ENCODE data around the gene DMD. TPM values are rescaled to one million over a fixed set of nuclear protein-coding genes. Genes with fewer than 3 reads are reported as not detected.

Gene DMD
- total and polyA plus RNA-seq, 2 of the 8 experiments (the other 6 are each of a cell fraction or from before 2014, with no cell fraction given), result 4.8 to 7.4 TPM

DNA sequence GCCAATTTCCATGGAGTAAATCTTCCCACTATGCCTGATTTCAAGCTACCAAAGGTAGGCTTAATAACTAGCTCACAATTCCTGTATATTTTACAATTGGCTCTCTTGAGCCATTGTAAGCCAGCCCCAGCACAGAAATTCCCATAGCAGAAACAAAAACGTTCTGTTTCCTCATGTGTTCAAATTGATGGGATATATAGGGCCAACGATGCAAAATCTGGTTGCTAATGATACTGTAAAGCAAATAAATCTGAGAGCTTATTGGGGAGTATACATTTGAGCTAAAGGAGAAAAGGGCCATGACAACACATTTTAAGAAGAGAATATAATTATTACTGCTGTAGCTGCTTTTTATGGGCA lies 1872.4 kb downstream of the DMD start (continued):
- TF ChIP-seq, protein P1, sequence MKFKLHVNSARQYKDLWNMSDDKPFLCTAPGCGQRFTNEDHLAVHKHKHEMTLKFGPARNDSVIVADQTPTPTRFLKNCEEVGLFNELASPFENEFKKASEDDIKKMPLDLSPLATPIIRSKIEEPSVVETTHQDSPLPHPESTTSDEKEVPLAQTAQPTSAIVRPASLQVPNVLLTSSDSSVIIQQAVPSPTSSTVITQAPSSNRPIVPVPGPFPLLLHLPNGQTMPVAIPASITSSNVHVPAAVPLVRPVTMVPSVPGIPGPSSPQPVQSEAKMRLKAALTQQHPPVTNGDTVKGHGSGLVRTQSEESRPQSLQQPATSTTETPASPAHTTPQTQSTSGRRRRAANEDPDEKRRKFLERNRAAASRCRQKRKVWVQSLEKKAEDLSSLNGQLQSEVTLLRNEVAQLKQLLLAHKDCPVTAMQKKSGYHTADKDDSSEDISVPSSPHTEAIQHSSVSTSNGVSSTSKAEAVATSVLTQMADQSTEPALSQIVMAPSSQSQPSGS (IDR thresholded peaks at IDR 0.05; ENCODE audit: low read length), result no peak
- TF ChIP-seq HDAC6 (IDR thresholded peaks at IDR 0.05; ENCODE audit: low read depth, low read length), result no peak

All from H1 (cell line).